GM19193 (cell line): ENCODE measurements around the gene PPP5C.

Experiments used
- POLR2A ChIP-seq: IDR thresholded peaks from 4 replicates; pipeline ENCODE4 v1.6.1; 2011; ENCODE audit not compliant: insufficient read depth, insufficient read length; ENCODE audit errors: extremely low read depth

The PPP5C gene

GRCh38 chr19:46371371-46371901, 24.5 kb downstream of the PPP5C start:
- TF ChIP-seq POLR2A = no peak

- no peak for TF ChIP-seq POLR2A
Observed at GRCh38 chr19:46372901-46373490, 26.1 kb downstream of the PPP5C start.

GRCh38 chr19:46373491-46374359, 26.8 kb downstream of the PPP5C start:
- no peak for TF ChIP-seq POLR2A

GRCh38 chr19:46374536-46375475, 27.9 kb downstream of the PPP5C start:
- no peak for TF ChIP-seq POLR2A

- no peak for TF ChIP-seq POLR2A
Observed at GRCh38 chr19:46376241-46377153, 29.6 kb downstream of the PPP5C start.

GRCh38 chr19:46378268-46378667, 31.4 kb downstream of the PPP5C start:
- no peak for TF ChIP-seq POLR2A

- TF ChIP-seq POLR2A = no peak
Observed at GRCh38 chr19:46380690-46381089, 33.8 kb downstream of the PPP5C start.

- no peak for TF ChIP-seq POLR2A
Observed at GRCh38 chr19:46381346-46381745, 34.5 kb downstream of the PPP5C start.

- no peak for TF ChIP-seq POLR2A
Observed at GRCh38 chr19:46381756-46382345, 35.0 kb downstream of the PPP5C start.

GRCh38 chr19:46383171-46383815, 36.4 kb downstream of the PPP5C start:
- no peak for TF ChIP-seq POLR2A

- TF ChIP-seq POLR2A = no peak
Observed at GRCh38 chr19:46383846-46384245, 37.0 kb downstream of the PPP5C start.

- TF ChIP-seq POLR2A = no peak
Observed at GRCh38 chr19:46384396-46384795, 37.5 kb downstream of the PPP5C start.

GRCh38 chr19:46385636-46386035, 38.7 kb downstream of the PPP5C start:
- no peak for TF ChIP-seq POLR2A

- TF ChIP-seq POLR2A = no peak
Observed at GRCh38 chr19:46386151-46386550, 39.3 kb downstream of the PPP5C start.
